HCT116 (cell line): ENCODE data around the gene DUSP28. TPM values are rescaled to one million over a fixed set of nuclear protein-coding genes. Genes with fewer than 3 reads are reported as not detected.

Experiments used
- ATAC-seq: fragments of 200-7000 bp; cut with Tn5 transposase; 2 replicates; pipeline ENCODE4 v1.9.1; 2020; ENCODE audit warnings: mild to moderate bottlenecking, moderate library complexity
- BruUV-seq: library from RNA; stranded (reverse); fragments of 400-500 nt; replicated peaks from 2 replicates; lab custom pipeline; 2021; lab: Mats Ljungman, UMichigan
- CTCF ChIA-PET: fragments of 300-600 bp; sonication (Branson Sonifier 250); formaldehyde crosslinking; loops from one replicate; lab custom pipeline; 2021; ENCODE audit warnings: antibody characterized with exemption; lab: Charles Lee
- POLR2A ChIA-PET: fragments of 300-600, 350-600 bp; sonication (Branson Sonifier 250); formaldehyde crosslinking; loops from one replicate; lab custom pipeline; 2021; ENCODE audit warnings: antibody characterized with exemption; lab: Charles Lee
- RAD21 ChIA-PET, 2 experiments: fragments of 300-600 bp; sonication (Branson Sonifier 250); formaldehyde crosslinking; loops; one replicate each; lab custom pipeline; 2023; ENCODE audit warnings: low total read pairs in 2 of 2; ENCODE audit not compliant: uncharacterized antibody in 2 of 2, unreplicated experiment in 2 of 2, low non-redundant PET in 1 of 2; lab: Charles Lee
- DNase-seq: peaks from one replicate; pipeline ENCODE4 v3.0.0-alpha.2; 2010; ENCODE audit warnings: low read depth, low spot score
- H2AFZ ChIP-seq: fragments of 200-600 bp; shearing (Covaris generic), sonication (generic); 2 replicates; pipeline ENCODE4 v1.6.1; 2017; ENCODE audit warnings: low read depth, mixed run types, mixed read lengths, antibody characterized with exemption, low read length; ENCODE audit not compliant: poor library complexity, severe bottlenecking
- H3K27ac ChIP-seq: 2 replicates; pipeline ENCODE4 v1.5.1; 2012; ENCODE audit warnings: low read depth, low read length
- H3K27me3 ChIP-seq: fragments of 200-600 bp; sonication (generic); 2 replicates; pipeline ENCODE4 v1.6.1; 2016; ENCODE audit warnings: mixed run types, low read length, mixed read lengths; ENCODE audit not compliant: insufficient read depth
- H3K36me3 ChIP-seq, 2 experiments: fragments of 200-500 bp in 1 of 2; fragments of 200-600 bp in 1 of 2; sonication (Bioruptor generic) in 1 of 2; sonication (generic) in 1 of 2; 2 replicates each; pipeline versions ENCODE4 v1.5.1 to v1.6.1; 2014 to 2016; ENCODE audit warnings: low read length in 2 of 2, inconsistent platforms in 1 of 2, mixed read lengths in 1 of 2, mixed run types in 1 of 2; ENCODE audit not compliant: insufficient read depth in 2 of 2, control insufficient read depth in 1 of 2
- H3K4me1 ChIP-seq, 2 experiments: fragments of 200-600 bp in 1 of 2; sonication (generic) in 1 of 2; 2 replicates each; pipeline versions ENCODE4 v1.5.1 to v1.6.1; 2012 to 2017; ENCODE audit warnings: low read length in 2 of 2, inconsistent platforms in 1 of 2, mild to moderate bottlenecking in 1 of 2, mixed read lengths in 1 of 2, mixed run types in 1 of 2, moderate library complexity in 1 of 2; ENCODE audit not compliant: insufficient read depth in 2 of 2, control insufficient read depth in 1 of 2
- H3K4me2 ChIP-seq: fragments of 200-600 bp; sonication (generic); 2 replicates; pipeline ENCODE4 v1.6.1; 2017; ENCODE audit warnings: mixed run types, low read length, mixed read lengths
- H3K4me3 ChIP-seq, 2 experiments: fragments of 200-600 bp in 1 of 2; sonication (generic) in 1 of 2; replicated peaks in 1 of 2; 2 replicates each; pipeline ENCODE4 v1.5.1; 2011 to 2016; ENCODE audit warnings: low read length in 2 of 2, control low read depth in 1 of 2, low read depth in 1 of 2, mild to moderate bottlenecking in 1 of 2, mixed read lengths in 1 of 2, mixed run types in 1 of 2
- H3K79me2 ChIP-seq: fragments of 200-600 bp; sonication (generic); 2 replicates; pipeline ENCODE4 v1.6.1; 2017; ENCODE audit warnings: mild to moderate bottlenecking, mixed run types, low read length, moderate library complexity, mixed read lengths; ENCODE audit not compliant: insufficient read depth
- H3K9ac ChIP-seq: fragments of 200-600 bp; sonication (generic); 2 replicates; pipeline ENCODE4 v1.6.1; 2016; ENCODE audit warnings: low read length, mixed read lengths
- H3K9me2 ChIP-seq: fragments of 200-600 bp; sonication (generic), shearing (Covaris generic); 2 replicates; pipeline ENCODE4 v1.6.1; 2017; ENCODE audit warnings: mixed run types, mild to moderate bottlenecking, moderate library complexity; ENCODE audit not compliant: insufficient read depth
- H3K9me3 ChIP-seq, 2 experiments: fragments of 200-500 bp in 1 of 2; fragments of 200-600 bp in 1 of 2; sonication (Bioruptor generic) in 1 of 2; sonication (generic) in 1 of 2; 2 replicates each; pipeline ENCODE4 v1.6.1; 2014 to 2017; ENCODE audit warnings: low read length in 2 of 2, mixed read lengths in 2 of 2, inconsistent platforms in 1 of 2, low read depth in 1 of 2, mild to moderate bottlenecking in 1 of 2, mixed run types in 1 of 2, moderate library complexity in 1 of 2; ENCODE audit not compliant: control insufficient read depth in 1 of 2, insufficient read depth in 1 of 2
- H4K20me1 ChIP-seq: fragments of 200-600 bp; sonication (generic), shearing (Covaris generic); 2 replicates; pipeline ENCODE4 v1.6.1; 2017; ENCODE audit warnings: mixed run types, mild to moderate bottlenecking, moderate library complexity; ENCODE audit not compliant: insufficient read depth
- ATF3 ChIP-seq: IDR thresholded peaks from 2 replicates; pipeline ENCODE4 v1.6.1; 2012
- CBX3 ChIP-seq: IDR thresholded peaks from 2 replicates; pipeline ENCODE4 v1.6.1; 2012; ENCODE audit warnings: low read depth
- CEBPB ChIP-seq: IDR thresholded peaks from 2 replicates; pipeline ENCODE4 v1.6.1; 2012; ENCODE audit warnings: low read depth
- ELF1 ChIP-seq: IDR thresholded peaks from 2 replicates; pipeline ENCODE4 v1.6.1; 2012; ENCODE audit warnings: low read depth, borderline replicate concordance
- EZH2 ChIP-seq: fragments of 200-600 bp; sonication (generic); IDR thresholded peaks from 2 replicates; pipeline ENCODE4 v1.6.1; 2017; ENCODE audit warnings: antibody characterized with exemption, mixed run types
- JUND ChIP-seq: IDR thresholded peaks from 2 replicates; pipeline ENCODE4 v1.6.1; 2012
- POLR2A ChIP-seq: IDR thresholded peaks from 2 replicates; pipeline ENCODE4 v1.7.0; 2011; ENCODE audit warnings: borderline replicate concordance; ENCODE audit not compliant: insufficient read depth, insufficient read length; ENCODE audit errors: extremely low read depth
- REST ChIP-seq: IDR thresholded peaks from 2 replicates; pipeline ENCODE4 v1.6.1; 2012; ENCODE audit warnings: low read depth
- SP1 ChIP-seq: IDR thresholded peaks from 2 replicates; pipeline ENCODE4 v1.6.1; 2012; ENCODE audit warnings: low read depth
- TCF7L2 ChIP-seq: IDR thresholded peaks from 2 replicates; pipeline ENCODE4 v1.7.0; 2011; ENCODE audit warnings: borderline replicate concordance, inconsistent platforms; ENCODE audit not compliant: insufficient read depth, insufficient read length; ENCODE audit errors: extremely low read depth
- YY1 ChIP-seq: IDR thresholded peaks from 2 replicates; pipeline ENCODE4 v1.6.1; 2011; ENCODE audit warnings: low read length, low read depth, moderate library complexity, mild to moderate bottlenecking; ENCODE audit not compliant: insufficient replicate concordance; ENCODE audit errors: extremely low read depth
- ZFX ChIP-seq: fragments of 450-650 bp; IDR thresholded peaks from 2 replicates; pipeline ENCODE4 v1.6.1; 2017
- ZNF274 ChIP-seq: fragments of 200-500 bp; sonication (Bioruptor generic); IDR thresholded peaks from 2 replicates; pipeline ENCODE4 v1.6.1; 2014; ENCODE audit warnings: mild to moderate bottlenecking, low read depth, low read length, inconsistent platforms
- intact Hi-C: fragments of 100-400 bp; cut with micrococcal nuclease; formaldehyde crosslinking; loops from 2 replicates; pipeline ENCODE4 v1.10.0; 2022
- total RNA-seq: library from RNA; stranded (reverse); gene quantifications from one replicate; pipeline ENCODE4 v1.2.1, GENCODE V29; 2021; ENCODE audit not compliant: unreplicated experiment

Gene DUSP28
- total RNA-seq, 1 experiment from 2014 or later: 5.6 TPM

GRCh38 chr2:240591226-240591625 is 31.1 kb downstream of the DUSP28 start:
- CTCF ChIA-PET: no interaction called here
- H3K4me1 ChIP-seq: peaks cover 9 to 14% of the 10 kb centered on the region in 2 experiments
- intact Hi-C loops: no loop called here
- ATAC-seq (no peak), DNase-seq (no peak)
- H3K9me2 ChIP-seq: no peaks in the 10 kb centered on the region
- no peak overlapping the region for H3K9ac ChIP-seq
- no peaks in the 10 kb centered on the region for H3K9me3 ChIP-seq
- no peaks in the 10 kb centered on the region for H3K27me3 ChIP-seq
- no TSS peak for BruUV-seq
- H3K4me2 ChIP-seq: no peak overlapping the region
- H4K20me1 ChIP-seq: no peaks in the 10 kb centered on the region
- RAD21 ChIA-PET: no interaction called here
- POLR2A ChIA-PET: no interaction called here
- H3K4me3 ChIP-seq: no peak overlapping the region
- H3K27ac ChIP-seq: no peak overlapping the region
- peaks cover 33% of the 10 kb centered on the region for H3K79me2 ChIP-seq
- TF ChIP-seq TCF7L2: no peak
- TF ChIP-seq ATF3: no peak
- TF ChIP-seq ELF1: no peak
- TF ChIP-seq YY1: no peak
- no peak for TF ChIP-seq CEBPB
- TF ChIP-seq JUND: no peak
- TF ChIP-seq ZFX: no peak
- TF ChIP-seq CBX3: no peak
- TF ChIP-seq EZH2: no peak
- TF ChIP-seq, all 23 proteins: peak for 0
- Histone ChIP-seq H3K36me3 (peaks cover 3 to 9% of the 10 kb centered on the region in 2 experiments; a peak in 3 of 4 replicates), H2AFZ (no peak overlapping the region)

- no peak overlapping the region for H3K9ac ChIP-seq
- no peak for ATAC-seq
Observed at GRCh38 chr2:240591784-240592183, 31.6 kb downstream of the DUSP28 start.

More at GRCh38 chr2:240591784-240592183, 31.6 kb downstream of the DUSP28 start:
- H3K9me3 ChIP-seq: no peaks in the 10 kb centered on the region
- no peaks in the 10 kb centered on the region for H4K20me1 ChIP-seq
- H3K9me2 ChIP-seq: no peaks in the 10 kb centered on the region
- H2AFZ ChIP-seq: no peak overlapping the region
- ChIA-PET RAD21 (no interaction called here), POLR2A (no interaction called here), CTCF (no interaction called here)
- DNase-seq: no peak
- H3K4me1 ChIP-seq: peaks cover 9 to 14% of the 10 kb centered on the region in 2 experiments
- no TSS peak for BruUV-seq
- no peak overlapping the region for H3K4me2 ChIP-seq
- no peaks in the 10 kb centered on the region for H3K27me3 ChIP-seq
- peaks cover 3 to 9% of the 10 kb centered on the region in 2 experiments; a peak in 3 of 4 replicates for H3K36me3 ChIP-seq
- no peak overlapping the region for H3K27ac ChIP-seq
- no peak for TF ChIP-seq ELF1
- no peak for TF ChIP-seq ZNF274
- no peak for TF ChIP-seq SP1
- TF ChIP-seq POLR2A: no peak
- no peak for TF ChIP-seq REST
- peaks cover 33% of the 10 kb centered on the region for H3K79me2 ChIP-seq
- H3K4me3 ChIP-seq: no peak overlapping the region
- intact Hi-C loops: no loop called here
